Stimulated activated effector memory CD8-positive, alpha-beta T cell treated with anti-CD3 and anti-CD28 coated beads, Interleukin-12 subunit alpha, Interleukin-12 subunit beta, amount 100 ng/mL, for 72 hours (primary cell): ENCODE data around the gene OR2AG2.
A peak's percentile ranks its signal among the peaks of the same experiment; 100 is the strongest.

ENCODE experiments used
- ATAC-seq: fragments of 150-1000 bp; cut with Tn5 transposase; 2 replicates; pipeline ENCODE4 v1.10.0; 2021
- DNase-seq, 2 donors: peaks; one replicate each; pipeline ENCODE4 v3.0.0; 2021 to 2022; ENCODE audit warnings: low spot score in 2 of 2
- H3K27ac Mint-ChIP-seq: one replicate; pipeline ENCODE4 v1.8.0; 2022; ENCODE audit warnings: mild to moderate bottlenecking, mixed read lengths
- H3K36me3 Mint-ChIP-seq: one replicate; pipeline ENCODE4 v1.8.0; 2022; ENCODE audit warnings: mild to moderate bottlenecking, mixed read lengths
- H3K4me1 Mint-ChIP-seq: one replicate; pipeline ENCODE4 v1.8.0; 2022; ENCODE audit warnings: mixed read lengths
- H3K4me3 Mint-ChIP-seq: one replicate; pipeline ENCODE4 v1.8.0; 2022; ENCODE audit warnings: mild to moderate bottlenecking, mixed read lengths
- H3K9me3 Mint-ChIP-seq: one replicate; pipeline ENCODE4 v1.8.0; 2022; ENCODE audit warnings: mixed read lengths

The OR2AG2 gene

GRCh38 chr11:6724013-6724412, 47.8 kb downstream of the OR2AG2 start:
- H3K36me3 Mint-ChIP-seq, result peaks cover 72% of the 10 kb centered on the region
- DNase-seq (no peak), ATAC-seq (no peak)
- H3K4me3 Mint-ChIP-seq, result no peak overlapping the region
- H3K27ac Mint-ChIP-seq, result peak overlapping the region; percentile 55
- peaks cover 85% of the 10 kb centered on the region for H3K4me1 Mint-ChIP-seq
- peaks cover 12% of the 10 kb centered on the region for H3K9me3 Mint-ChIP-seq

- no peak for DNase-seq
- H3K4me3 Mint-ChIP-seq, result no peak overlapping the region
- peaks cover 59% of the 10 kb centered on the region for H3K36me3 Mint-ChIP-seq
- peak overlapping the region; percentile 86 for H3K27ac Mint-ChIP-seq
- peaks cover 12% of the 10 kb centered on the region for H3K9me3 Mint-ChIP-seq
- no peak for ATAC-seq
- H3K4me1 Mint-ChIP-seq, result peaks cover 66% of the 10 kb centered on the region
Measured at GRCh38 chr11:6721343-6721742, 50.4 kb downstream of the OR2AG2 start.

DNA sequence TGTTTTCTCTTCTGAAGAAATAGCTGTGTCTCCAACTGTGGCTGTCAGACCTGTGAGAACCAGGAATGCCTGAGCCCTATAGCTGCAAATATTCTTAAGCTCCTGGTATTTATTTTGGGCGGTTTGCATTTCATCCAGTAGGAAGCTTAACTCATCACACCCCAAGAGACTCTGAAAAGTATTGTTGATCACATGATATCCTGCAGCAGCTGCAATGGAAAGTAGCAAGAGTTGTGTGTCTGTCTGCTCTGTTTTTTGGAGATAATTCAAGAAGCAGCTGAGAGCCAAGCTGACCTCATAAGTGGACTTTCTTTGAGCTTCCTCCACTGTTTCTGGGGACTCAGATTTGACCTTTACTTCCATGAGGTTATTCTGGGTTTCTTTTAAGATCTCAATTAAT, 52.2 kb downstream of the OR2AG2 start:
- DNase-seq (no peak), ATAC-seq (no peak)
- Mint-ChIP-seq H3K9me3 (peaks cover 9% of the 10 kb centered on the region), H3K4me3 (no peak overlapping the region), H3K27ac (peak overlapping the region; percentile 56), H3K4me1 (peaks cover 54% of the 10 kb centered on the region), H3K36me3 (peaks cover 62% of the 10 kb centered on the region)

DNA sequence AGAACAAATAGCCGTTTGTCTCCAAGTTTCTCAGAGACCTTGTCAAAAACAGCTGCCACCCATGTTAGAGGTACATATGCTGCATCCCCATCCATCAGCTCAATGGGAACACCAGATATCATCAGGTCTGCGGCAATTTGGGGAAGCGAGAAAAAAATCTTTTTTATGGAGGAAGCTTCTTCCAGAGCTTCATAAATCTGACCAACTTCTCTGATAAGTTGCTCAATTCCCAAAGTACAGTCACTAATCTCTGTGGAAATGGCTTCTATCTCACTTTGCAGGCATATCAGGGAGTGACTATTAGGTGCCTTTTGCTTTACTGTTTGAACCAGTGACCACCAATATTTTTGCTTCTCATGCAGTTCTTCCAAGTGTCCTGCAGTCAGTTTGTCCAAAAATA, 54.4 kb downstream of the OR2AG2 start:
- DNase-seq (no peak), ATAC-seq (no peak)
- Mint-ChIP-seq H3K36me3 (peaks cover 51% of the 10 kb centered on the region), H3K4me1 (peaks cover 34% of the 10 kb centered on the region), H3K4me3 (no peak overlapping the region), H3K27ac (no peak overlapping the region), H3K9me3 (peaks cover 3% of the 10 kb centered on the region)
